Glomerular visceral epithelial cell (primary cell): ENCODE results near the gene KIAA0232.

ENCODE experiments used
- DNase-seq: peaks from one replicate; pipeline ENCODE4 v3.0.0-alpha.2; 2016; ENCODE audit errors: extremely low spot score

Gene KIAA0232

DNA sequence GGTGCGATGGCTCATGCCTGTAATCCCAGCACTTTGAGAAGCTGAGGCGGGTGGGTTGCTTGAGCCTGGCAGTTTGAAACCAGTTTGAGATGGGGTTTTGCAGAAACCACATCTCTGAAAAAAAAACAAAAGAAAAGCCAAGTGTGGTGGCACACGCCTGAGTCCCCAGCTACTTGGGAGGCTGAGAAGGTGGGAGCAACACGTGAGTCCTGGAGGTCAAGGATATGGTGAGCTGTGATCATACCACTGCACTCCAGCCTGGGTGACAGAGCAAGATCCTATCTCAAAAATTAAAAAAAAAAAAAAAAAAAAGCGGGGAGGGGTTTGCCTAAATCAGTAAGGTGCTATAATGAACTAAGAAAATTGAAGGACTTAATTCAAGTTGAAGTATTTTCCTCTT is 68.9 kb downstream of the KIAA0232 start:
- no peak for DNase-seq

DNA sequence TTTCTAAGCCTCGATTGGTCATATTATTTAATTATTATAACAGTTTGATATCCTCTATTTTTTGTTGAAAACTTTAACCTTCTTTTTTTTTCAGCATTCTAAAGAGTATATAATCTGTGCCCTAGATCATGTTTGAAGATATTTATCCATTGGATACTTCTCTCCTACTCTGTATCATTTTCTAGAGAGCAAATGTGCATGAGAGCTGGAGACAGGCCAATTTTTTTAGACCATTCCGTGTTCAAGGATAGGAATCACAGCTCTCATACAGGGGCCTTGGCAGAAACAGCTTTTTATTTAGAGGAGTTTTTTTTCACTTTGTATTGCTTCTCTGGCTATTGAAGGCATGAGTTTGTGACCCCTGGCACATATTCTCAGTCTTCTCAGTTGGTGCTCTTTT is 69.4 kb downstream of the KIAA0232 start:
- no peak for DNase-seq

DNA sequence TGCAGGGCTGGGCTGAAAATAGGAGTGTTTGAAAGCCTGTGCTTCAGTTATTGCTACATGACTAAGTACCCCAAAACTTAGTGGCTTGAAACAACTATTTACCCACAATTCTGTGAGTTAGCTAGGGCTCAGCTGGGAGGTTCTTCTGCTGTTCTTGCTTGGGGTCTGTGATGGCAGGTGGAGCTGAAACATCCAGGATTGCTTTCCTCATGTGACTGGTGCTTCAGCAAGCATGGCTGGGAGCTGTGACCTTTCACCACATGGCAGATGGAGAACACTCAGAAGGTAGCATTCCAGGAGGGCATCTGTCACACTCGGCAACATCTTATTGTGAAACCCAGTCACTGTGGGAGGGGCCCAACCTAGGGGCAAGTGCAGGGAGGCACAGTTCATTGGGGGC is 70.1 kb downstream of the KIAA0232 start:
- no peak for DNase-seq

DNA sequence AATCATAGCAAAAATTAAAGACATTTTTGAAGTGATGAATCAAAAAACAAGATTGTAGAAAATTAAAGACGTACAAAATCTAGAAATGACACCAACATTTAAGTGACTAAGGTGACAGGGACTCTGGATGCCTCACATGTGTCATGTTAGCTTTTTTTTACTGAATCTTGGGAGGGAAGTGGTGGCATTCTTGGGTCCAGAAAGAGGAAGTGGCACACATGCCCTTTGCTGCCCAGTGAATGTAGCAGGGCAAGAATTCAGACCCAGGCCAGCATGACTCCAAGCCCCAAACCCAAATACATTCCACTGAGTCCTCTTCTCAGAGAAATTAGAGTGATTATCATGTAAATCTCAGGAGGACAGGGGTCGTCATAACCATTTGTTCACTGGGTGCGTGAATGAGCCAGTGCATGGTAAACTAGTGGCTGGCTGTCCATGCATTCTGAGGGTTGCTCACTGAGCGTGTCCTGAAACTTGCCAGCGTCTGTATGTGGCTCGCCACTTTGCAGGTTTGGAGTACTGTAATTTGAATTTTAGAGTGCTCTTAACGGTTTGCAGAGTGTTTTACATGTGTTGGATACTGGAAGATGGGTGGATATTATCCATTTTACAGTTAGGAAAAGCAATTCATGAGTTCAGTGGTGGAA is 71.7 kb downstream of the KIAA0232 start:
- DNase-seq, result no peak

DNA sequence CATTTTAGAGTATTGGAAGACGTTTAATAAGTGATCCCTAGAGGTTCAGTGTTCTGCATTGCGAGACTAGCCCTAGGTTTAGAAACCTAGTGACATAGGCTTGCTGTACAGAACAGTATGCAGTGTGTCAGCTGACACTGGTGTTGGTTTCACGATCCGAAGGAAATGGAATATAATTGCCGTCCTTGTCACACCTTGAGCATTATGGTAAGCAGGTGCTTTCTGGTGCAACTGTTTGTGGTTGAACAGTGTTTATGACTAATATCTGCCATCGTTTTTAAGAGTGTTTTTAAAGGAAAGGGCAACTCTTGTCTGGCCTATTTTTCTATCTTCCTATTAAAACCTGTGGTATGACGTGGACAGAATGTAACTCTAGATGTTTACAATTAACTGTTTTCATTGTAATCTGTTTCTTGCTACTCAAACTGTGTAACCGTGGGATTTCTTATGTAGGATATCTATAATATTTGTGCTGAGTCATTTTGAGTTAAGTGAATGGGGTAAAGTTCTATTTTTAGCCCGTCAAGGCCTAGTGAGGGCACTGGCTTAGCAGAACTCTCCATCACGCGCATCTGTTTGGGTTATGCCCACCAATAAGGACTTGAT is 73.3 kb downstream of the KIAA0232 start:
- DNase-seq, result no peak

DNA sequence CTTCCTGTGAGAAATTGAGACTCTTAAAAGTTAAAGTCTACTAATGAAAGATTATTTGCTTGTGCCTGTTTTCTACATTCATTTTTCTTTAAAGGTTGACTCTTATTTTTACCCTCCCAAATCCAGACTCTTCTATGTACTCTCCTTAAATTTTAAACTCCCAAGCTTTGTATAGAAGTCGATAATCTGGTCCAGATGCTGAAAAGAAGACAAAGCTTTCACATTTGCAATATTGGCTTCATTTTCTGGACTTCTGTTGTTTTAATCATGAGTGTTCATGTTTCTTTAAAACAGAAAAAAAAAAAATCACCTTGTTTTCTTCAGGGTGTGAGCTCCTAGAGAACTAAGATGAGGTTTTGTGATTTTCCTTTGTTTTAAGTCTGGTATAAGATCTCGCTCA is 73.9 kb downstream of the KIAA0232 start:
- DNase-seq, result no peak

DNA sequence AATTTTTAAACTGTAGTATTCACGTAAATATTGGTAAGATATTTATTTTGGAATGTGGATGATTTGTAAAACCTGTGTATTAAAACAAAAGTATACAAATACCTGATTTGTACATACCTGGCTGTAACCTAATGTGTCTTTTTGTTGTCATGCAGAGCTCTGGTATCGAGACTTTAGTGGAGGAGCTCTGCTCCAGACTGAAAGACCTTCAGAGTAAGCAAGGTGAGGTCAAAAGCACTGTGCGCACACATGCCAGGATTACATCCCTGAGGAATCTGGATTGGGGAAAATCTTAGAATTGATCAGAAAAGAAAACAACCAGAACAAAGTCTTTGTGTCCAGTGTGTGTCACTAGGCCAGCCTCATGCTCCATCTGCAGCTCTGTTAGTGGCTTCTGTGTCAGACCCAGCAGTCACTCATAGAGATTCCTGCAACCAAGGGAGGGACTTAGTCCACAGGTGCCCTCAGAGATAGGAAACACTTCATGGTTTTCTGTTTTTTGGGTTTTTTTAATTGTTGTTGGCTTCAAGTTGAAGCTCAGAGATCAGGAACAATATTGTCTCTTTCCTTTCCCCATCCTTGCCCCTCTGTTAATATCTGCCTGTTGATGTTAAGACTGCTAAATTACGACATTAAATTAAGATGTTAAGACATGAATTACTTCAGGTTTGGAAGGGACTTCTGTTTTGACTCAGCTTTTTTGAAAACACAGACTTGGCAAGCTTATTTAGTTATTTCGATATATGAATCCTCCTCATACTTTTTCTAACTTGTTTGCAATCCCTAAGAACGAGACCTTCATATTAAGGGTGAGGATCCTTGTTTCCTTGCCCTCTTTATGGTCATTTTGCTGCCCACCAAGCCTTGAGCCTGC is 74.7 kb downstream of the KIAA0232 start:
- no peak for DNase-seq

DNA sequence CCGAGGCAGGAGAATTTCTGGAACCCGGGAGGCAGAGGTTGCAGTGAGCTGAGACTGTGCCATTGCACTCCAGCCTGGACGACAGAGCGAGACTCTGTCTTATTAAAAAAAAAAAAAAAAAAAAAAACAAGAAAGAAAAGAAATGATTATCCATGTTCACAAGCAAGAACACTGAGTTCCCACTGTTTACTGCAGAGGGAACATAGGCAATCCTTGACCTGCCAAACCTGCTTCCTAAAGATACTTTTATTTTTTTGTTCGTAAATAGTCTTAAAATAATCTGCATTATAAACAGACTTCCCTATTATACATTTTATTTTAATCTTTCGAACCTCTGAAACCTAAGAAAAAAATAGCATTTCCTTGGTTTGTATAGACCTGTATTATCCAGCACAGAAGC is 76.5 kb downstream of the KIAA0232 start:
- no peak for DNase-seq

DNA sequence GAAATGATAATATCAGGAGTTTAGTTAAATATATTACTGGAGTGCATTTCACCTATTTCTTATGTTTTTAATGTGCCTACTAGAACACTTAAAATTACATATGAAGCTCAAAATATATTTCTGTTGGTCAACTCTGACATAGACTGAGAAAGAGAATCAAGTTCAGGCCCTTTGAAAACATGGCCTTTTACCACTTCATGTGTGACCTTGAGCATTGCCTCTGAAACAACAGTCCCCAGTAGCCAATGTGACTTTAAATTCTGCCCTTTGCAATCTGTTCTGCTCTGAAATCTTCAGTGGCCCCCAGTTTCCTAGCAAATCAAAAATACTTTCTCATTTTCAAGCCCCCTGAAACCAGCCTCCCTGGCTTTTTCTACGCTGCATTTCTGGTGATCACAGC is 77.0 kb downstream of the KIAA0232 start:
- no peak for DNase-seq

DNA sequence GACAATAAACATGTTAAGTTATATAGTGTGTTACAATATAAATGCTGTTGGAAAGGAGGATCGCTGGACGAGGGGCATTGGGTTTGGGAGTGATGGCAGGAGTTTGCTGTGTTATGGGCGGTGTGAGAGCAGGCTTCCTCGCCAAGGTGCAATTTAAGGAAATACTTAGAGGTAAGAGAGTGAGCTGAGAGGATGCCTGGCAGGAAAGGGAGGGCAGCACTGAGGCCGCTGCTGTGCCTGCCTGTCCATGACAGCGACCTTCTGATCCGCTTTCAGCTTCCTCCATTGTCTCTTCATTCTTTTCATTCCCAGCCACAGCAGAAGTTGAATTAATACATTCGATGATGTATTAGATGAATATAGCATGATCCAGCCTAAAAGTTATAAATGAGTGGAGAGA is 85.9 kb downstream of the KIAA0232 start:
- no peak for DNase-seq

DNA sequence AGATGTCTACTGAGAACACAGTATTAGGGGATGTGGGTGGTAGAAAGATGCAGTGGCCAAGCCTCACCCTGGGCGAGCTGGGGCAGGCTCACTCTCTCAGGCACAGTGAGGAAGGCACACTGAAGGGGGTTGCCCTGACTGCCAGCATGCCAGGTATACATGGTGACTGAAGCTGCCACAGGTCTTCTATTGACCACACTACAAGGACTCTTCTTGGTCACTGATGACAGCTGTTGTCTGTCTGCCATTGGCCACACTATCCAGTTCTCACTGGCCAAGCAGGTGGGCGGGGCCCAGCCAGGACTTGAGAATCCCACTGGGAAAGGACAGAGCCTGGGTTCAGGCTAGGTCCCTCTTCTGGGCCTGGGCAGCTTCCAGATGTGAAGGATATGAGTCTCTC is 87.4 kb downstream of the KIAA0232 start:
- no peak for DNase-seq

DNA sequence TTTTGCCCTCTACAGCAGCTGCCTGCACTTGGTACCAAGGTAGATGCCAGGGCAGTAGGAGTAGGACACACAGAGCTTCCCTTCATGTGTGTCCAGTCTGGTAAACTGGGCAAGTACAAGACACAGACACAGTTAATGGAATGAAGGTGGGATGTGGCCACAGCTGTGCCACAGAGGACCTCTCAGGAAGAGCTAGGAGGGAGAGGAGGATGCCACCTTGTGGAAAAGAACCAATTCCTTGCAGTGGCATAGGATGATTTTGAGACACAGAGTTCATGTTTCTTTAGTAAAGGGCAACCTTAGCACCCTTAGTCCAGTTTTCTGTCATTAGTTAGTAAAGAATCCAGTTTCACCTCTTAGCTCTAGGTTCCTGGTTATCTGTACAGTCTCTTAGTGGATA is 90.8 kb downstream of the KIAA0232 start:
- DNase-seq, result peak; percentile 31

DNA sequence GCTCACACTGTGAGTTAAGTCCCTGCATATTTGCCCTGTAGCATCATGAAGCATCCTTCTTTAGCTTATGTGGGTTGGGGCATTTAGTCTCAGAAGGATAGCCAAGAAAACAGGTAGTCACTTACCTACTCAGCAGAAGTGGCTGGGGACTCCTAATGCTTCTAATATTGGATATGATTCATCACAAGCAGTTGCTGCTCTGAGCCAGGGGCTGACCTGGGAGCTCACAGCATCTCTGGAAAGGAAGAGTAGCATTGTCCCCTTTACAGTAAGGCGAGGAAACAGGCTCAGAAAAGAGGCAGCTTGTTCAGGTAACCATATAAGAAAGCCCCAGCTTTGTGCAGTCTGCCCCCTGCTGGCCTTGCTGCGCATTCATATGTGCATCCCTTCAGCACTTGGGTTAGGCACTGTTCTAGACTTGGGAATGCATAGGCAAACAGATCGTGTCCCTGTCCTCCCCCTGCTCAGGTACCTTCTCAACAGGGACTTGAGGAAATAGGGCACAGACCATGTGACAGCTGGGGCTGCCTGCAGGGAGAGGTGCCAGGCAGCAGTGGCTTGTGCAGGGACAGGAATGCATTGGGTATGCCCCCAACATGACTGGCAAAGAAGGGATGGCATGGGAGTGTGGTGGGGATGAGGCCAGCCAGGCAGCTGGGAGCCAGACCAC is 91.4 kb downstream of the KIAA0232 start:
- DNase-seq, result peak; percentile 61

DNA sequence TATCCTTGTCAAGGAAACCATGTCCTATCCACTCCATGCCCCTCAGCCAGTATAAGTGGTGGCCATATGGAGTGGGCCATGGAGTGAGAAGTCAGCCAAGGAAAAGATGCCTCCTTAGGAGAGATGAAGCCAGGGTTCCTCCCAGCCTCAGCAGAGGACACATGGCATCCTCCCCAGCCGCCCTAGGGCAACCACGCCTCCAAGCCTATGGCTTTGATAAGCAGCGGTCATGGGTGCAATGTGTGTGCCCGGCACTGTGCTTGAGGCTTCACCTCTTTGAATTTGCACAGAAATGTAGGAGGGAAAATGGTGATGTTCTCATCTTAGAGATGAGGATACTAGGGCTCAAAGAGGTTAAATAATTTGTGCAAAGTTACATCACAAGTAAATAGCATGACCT is 92.5 kb downstream of the KIAA0232 start:
- DNase-seq, result no peak

DNA sequence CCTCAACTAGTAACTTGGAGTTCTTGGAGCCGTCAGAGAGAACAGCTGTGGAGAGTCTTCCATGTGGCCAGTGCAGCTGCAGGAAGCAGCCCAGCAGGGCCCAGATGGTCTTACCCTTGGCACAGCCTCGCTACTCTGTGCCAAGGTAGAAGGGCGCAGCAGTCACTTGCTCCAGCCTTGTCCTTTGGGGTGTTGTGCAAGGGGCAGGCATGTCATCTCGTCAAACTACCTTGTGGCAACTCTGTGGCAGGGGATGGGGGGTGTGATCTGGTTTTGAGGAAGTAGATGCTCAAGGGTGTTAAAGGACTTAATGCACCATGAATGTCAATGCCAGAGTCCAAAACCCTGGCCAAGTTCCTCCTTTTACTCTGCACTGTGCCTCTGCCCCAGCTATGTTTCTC is 92.9 kb downstream of the KIAA0232 start:
- DNase-seq, result no peak

DNA sequence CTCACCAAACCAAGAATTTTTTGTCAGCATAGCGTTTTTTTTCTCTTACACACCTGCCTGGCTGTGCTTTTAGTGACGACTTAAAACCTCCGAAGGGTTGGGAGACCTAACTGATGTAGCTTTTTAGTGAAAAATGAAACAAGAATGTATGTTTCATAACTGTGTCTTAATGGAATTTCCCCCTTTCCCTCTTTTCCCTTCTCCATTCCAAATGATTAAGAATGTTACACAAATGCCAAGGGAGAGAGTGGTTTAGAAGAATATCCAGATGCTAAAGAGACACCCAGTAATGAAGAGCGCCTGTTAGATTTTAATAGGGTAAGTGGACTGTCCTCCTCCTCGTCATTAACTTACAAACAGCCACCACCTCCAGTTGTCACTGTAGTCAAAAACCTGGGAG is 93.9 kb downstream of the KIAA0232 start:
- no peak for DNase-seq

DNA sequence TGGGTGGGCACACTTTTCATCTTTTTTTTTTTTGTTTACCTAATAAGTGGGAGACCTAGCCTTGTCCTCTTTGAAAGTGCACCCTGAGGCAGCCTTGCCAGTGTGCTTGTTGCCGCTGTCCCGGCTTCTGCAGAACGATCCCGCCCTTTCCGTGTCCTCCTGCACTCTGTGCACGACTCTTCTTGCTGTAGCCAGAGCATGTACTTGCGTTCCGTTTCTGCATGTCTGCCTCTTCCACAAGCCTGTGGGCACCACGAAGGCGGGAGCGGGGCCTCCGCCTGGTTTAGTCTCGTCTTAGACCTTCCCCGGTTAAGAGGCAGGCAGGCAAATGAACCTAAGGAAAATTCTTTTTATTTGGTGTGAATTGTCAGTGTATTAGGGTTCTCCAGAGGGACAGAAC is 94.5 kb downstream of the KIAA0232 start:
- no peak for DNase-seq

DNA sequence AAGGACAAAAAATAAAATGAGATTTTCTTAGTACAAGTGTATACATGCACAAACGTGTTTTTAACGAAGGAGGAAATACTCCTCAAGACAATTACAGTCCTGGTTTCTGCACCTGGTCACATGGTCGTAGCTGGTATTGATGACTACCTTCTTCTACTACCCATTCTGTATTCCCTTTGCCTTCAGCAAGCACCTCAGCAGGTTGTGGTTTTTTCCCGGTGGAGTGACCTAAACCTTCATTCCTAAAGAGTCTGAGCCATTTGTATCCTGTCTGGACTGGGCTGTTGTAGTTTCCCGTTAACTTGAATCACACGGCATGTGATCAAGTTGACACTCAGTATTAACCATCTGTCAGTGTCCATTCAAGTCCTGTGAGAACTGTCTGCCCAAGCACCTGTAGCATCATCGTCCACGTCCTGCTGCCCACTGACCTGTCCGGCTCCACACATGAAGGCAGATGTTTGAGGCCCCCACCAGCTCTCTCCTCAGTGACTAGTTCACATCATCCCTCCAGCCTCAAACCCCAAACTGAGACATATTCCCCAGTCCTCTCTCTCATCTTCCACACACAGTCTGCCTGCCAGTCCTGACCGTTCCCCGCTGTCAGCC is 96.0 kb downstream of the KIAA0232 start:
- no peak for DNase-seq

DNA sequence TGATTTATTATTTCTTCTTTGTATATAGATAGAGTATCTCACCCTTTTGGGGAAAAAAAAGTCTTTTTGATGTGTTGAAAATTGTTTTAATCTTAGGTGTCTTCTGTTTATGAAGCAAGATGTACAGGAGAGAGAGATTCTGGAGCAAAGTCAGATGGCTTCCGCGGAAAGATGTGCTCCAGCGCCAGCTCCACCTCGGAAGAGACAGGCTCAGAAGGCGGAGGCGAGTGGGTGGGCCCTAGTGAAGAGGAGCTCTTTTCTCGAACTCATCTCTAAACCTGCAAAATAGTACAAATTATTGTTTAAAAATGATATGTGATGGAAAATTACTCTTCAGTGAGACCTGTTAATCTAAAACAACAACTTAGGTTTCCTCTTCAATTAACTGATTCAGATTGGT is 98.2 kb downstream of the KIAA0232 start:
- DNase-seq, result no peak

DNA sequence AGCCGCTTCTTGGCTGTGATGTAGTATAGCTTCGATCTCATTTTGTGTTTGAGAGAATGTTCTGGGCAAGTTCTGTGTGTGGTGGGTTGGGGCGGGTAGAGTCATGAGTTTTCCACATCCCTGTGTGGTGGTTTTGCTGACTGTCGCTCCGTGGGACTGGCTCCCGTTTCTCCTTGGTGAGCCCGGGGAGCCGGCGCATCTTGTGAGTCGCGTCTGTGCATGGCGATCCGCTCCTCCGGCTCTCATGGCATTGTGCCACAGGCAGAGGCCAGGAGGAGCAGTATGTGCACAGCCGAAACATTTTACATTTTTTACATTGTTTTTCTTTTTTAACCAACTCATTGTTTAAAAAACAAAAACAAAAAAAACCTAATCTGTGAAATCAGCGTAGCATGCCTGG is 99.4 kb downstream of the KIAA0232 start:
- DNase-seq, result no peak

DNA sequence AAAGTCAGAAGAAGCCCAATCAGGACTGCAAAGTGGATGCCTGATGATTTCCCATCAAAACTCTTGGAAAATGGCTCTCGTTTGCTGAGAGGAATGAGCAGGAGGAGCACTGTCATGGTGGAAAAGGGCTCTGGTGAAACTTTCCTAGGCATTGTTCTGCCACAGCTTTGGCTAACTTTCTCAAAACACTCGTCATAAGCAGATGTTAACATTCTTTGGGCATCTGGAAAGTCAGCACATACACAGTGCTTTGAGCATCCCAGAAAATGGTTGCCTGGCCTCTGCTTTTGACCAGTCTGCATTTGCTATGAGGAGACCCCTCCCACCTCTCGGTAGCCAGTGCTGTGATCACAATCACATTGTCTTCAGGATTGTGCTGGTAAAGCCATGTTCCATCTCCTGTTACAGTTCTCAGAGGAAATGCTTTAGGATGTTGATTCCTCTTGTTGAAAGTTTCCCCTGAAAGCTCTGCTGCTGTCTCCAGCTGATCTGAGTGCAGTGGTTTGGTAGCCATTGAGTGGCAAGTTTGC is 101.9 kb downstream of the KIAA0232 start:
- no peak for DNase-seq
